HFFc6 (cell line): ENCODE data around the gene WHRN. TPM values are rescaled to one million over a fixed set of nuclear protein-coding genes. Genes with fewer than 3 reads are reported as not detected.

Source experiments
- DNase-seq: peaks from one replicate; pipeline ENCODE4 v3.0.0-alpha.2; 2018
- H3K27ac Mint-ChIP-seq: 2 replicates; pipeline ENCODE4 v1.8.0; 2020; ENCODE audit warnings: mild to moderate bottlenecking, mixed read lengths
- H3K27me3 Mint-ChIP-seq: 2 replicates; pipeline ENCODE4 v1.8.0; 2021; ENCODE audit warnings: mild to moderate bottlenecking, moderate library complexity, mixed read lengths; ENCODE audit not compliant: insufficient read depth
- H3K36me3 Mint-ChIP-seq: 2 replicates; pipeline ENCODE4 v1.8.0; 2021; ENCODE audit warnings: low read depth, mixed read lengths
- H3K4me1 Mint-ChIP-seq: 2 replicates; pipeline ENCODE4 v1.8.0; 2020; ENCODE audit warnings: low read depth, mixed read lengths
- H3K4me3 Mint-ChIP-seq: 2 replicates; pipeline ENCODE4 v1.8.0; 2020; ENCODE audit warnings: mild to moderate bottlenecking, moderate library complexity, mixed read lengths
- H3K9me3 Mint-ChIP-seq: 2 replicates; pipeline ENCODE4 v1.8.0; 2020; ENCODE audit warnings: mild to moderate bottlenecking, mixed read lengths
- total RNA-seq, 6 experiments: library from RNA; stranded (reverse); fragmentation: NEBNext Ultra II Directional; extraction: Animal tissue kit (Norgen Biotek cat#: 25700); gene quantifications; 2 replicates in 1 of 6; 3 replicates in 5 of 6; pipeline ENCODE4 v1.2.3, GENCODE V29; 2021
- TF ChIP-seq, protein P1 (sequence below): fragments of 200-600 bp; sonication (generic); IDR thresholded peaks from 2 replicates; pipeline ENCODE4 v1.5.0; 2021; ENCODE audit warnings: antibody characterized with exemption, mild to moderate bottlenecking

Gene WHRN
- total RNA-seq, 6 experiments from 2014 or later = 3.0 to 4.8 (median 3.6) TPM

DNA sequence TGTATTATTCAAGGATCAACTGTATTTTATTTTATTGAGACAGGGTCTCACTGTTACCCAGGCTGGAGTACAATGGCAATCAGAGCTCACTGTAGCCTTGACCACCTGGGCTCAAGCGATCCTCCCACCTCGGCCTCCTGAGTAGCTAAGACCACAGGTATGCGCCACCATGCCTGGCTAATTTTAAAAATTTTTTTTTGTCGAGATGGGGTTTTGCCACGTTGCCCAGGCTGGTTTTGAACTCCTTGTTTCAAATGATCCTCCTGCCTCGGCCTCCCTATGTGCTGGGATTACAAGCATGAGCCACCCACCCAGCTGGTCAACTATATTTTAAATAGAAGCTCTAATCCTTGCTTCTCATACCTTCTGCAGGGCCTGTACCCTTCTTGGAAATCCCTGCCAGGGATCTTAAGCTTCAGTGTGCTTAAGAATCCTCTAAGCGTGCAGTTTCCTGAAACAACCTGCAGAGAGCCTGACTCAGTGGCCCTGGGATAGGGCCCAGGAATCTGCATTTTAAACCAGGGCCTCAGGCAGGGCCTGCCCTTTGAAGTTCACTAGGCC, 120.4 kb downstream of the WHRN start:
- H3K4me3 Mint-ChIP-seq = no peak overlapping the region; the same call in 1 of the 2 replicates
- H3K9me3 Mint-ChIP-seq = no peaks in the 10 kb centered on the region
- no peak for DNase-seq
- TF ChIP-seq, protein P1, sequence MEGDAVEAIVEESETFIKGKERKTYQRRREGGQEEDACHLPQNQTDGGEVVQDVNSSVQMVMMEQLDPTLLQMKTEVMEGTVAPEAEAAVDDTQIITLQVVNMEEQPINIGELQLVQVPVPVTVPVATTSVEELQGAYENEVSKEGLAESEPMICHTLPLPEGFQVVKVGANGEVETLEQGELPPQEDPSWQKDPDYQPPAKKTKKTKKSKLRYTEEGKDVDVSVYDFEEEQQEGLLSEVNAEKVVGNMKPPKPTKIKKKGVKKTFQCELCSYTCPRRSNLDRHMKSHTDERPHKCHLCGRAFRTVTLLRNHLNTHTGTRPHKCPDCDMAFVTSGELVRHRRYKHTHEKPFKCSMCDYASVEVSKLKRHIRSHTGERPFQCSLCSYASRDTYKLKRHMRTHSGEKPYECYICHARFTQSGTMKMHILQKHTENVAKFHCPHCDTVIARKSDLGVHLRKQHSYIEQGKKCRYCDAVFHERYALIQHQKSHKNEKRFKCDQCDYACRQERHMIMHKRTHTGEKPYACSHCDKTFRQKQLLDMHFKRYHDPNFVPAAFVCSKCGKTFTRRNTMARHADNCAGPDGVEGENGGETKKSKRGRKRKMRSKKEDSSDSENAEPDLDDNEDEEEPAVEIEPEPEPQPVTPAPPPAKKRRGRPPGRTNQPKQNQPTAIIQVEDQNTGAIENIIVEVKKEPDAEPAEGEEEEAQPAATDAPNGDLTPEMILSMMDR = 0 out of 2 replicates have a peak, but pooled peaks have one; percentile 11
- H3K27ac Mint-ChIP-seq = peak overlapping the region; percentile 96
- H3K36me3 Mint-ChIP-seq = peaks cover 4% of the 10 kb centered on the region
- H3K4me1 Mint-ChIP-seq = peaks cover 68% of the 10 kb centered on the region
- peaks cover 4% of the 10 kb centered on the region for H3K27me3 Mint-ChIP-seq

DNA sequence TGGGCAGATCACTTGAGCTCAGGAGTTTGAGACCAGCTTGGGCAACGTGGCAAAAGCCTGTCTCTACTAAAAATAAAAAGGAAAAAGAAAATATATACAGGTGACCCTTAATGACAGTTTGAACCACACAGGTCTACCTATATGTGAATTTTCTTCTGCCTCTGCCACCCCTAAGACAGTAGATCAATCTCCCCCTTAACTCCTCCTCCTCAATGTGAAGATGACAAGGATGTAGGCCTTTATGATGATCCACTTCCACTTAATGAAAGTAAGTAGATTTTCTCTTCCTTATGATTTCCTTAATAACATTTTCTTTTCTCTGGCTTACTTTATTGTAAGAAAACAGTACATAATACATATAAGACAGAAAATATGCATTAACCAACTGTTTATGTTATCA, 120.9 kb downstream of the WHRN start:
- H3K9me3 Mint-ChIP-seq = no peaks in the 10 kb centered on the region
- peaks cover 68% of the 10 kb centered on the region for H3K4me1 Mint-ChIP-seq
- peaks cover 4% of the 10 kb centered on the region for H3K27me3 Mint-ChIP-seq
- peak overlapping the region; percentile 96 for H3K27ac Mint-ChIP-seq
- TF ChIP-seq, protein P1 = no peak
- H3K4me3 Mint-ChIP-seq = no peak overlapping the region
- peaks cover 6% of the 10 kb centered on the region for H3K36me3 Mint-ChIP-seq
- no peak for DNase-seq

DNA sequence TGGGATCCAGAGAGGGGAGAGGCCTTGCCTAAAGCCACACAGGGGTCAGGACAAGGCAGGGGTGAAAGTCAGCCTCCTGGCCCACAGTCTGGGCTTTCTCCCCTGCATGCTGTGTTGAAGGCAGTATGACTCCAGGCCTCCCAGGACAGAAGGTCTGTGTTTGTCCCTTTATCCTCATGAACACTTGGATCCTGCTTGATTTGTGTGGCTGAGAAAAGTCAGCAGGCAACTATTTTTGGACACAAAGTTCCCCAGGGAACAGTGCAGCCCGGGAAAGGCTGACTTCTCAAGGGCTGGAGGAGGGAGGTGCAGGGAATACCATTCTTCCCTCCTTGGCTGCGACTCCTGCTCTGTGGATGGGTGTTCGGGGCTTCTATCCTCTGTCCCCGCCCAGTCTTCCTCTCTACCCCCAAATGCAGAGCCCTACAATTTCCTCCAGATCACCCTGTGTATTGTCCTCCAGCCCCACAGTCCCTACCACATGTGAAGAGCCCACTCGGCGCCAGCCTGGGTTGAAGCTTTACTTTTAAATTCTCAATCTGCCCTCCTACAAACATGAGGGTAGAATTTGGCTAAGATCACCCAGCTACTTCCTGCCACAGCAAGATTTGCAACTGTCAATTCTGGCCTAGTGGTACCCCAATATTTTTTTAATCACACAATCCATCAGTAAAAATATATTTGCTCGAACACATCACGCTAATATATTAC, 121.6 kb downstream of the WHRN start:
- H3K4me3 Mint-ChIP-seq = no peak overlapping the region
- no peaks in the 10 kb centered on the region for H3K9me3 Mint-ChIP-seq
- peaks cover 6% of the 10 kb centered on the region for H3K36me3 Mint-ChIP-seq
- peak overlapping the region; percentile 96 for H3K27ac Mint-ChIP-seq
- H3K27me3 Mint-ChIP-seq = peaks cover 4% of the 10 kb centered on the region
- H3K4me1 Mint-ChIP-seq = peaks cover 63% of the 10 kb centered on the region
- DNase-seq = peak; percentile 16
- TF ChIP-seq, protein P1 = no peak

DNA sequence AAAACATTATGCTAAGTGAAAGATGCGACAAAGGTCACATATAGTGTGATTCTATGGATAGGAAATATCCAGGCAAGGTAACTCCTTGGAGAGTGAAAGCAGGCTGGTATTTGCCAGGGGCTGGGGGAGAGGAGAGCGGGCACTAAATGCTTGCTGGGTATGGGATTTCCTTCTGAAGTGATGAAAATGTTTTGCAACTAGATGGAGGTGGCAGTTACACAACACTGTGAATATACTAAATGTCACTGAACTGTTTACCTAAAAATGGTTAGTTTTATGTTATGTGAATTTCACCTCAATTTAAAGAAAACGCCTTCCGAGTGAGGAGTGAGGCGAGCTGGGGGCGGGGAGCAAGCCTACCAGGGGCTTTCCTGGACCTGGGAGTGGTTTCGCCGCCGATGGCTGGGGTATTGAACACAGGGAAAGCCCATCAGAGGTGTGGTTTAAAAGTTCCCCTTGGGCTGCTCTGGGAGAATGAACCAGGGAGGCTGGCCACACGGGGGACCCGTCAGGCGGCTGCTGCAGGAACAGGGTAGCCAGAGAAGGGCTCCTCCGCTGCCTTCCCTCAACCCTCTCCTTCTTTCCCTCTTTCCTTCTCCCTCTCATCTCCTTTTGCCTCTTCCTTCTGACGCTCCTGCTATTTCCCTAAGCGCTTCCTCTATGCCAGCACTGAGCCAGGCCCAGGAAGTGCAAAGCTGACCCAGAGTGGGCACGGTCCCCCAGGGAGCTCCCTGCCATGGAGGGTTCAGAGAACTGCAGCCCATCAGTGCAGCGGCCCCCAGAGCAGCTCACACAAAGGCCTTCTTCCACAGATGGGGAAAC, 122.4 kb downstream of the WHRN start:
- DNase-seq = no peak
- H3K27me3 Mint-ChIP-seq = peaks cover 3% of the 10 kb centered on the region
- peaks cover 14% of the 10 kb centered on the region for H3K36me3 Mint-ChIP-seq
- H3K4me3 Mint-ChIP-seq = no peak overlapping the region
- peak overlapping the region; percentile 96 for H3K27ac Mint-ChIP-seq
- TF ChIP-seq, protein P1 = peak; percentile 41; the same call in 1 of the 2 replicates
- peaks cover 56% of the 10 kb centered on the region for H3K4me1 Mint-ChIP-seq
- no peaks in the 10 kb centered on the region for H3K9me3 Mint-ChIP-seq

DNA sequence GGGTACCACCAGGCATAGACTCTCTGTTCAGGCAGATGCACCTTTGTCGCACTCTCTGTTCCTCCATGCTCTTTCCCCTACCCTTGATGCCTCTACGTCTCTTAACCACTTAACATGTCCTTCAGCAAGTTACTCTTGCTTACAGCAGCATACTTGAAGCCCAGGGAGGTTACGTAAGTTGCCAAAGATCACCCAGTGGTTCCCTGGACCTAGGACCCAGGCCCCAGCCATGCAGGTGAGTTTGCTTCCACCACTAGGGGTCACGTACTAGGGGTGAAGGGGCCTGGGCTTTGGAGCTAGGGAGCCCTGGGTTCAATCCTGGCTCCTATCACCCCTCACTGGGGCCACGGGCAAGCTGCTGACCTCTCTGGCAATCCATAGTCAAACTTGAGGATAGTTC, 126.4 kb downstream of the WHRN start:
- no peak for DNase-seq
- TF ChIP-seq, protein P1 = no peak
- H3K36me3 Mint-ChIP-seq = peaks cover 18% of the 10 kb centered on the region
- H3K27me3 Mint-ChIP-seq = peaks cover 2% of the 10 kb centered on the region; the same call in 1 of the 2 replicates
- H3K4me3 Mint-ChIP-seq = no peak overlapping the region
- H3K4me1 Mint-ChIP-seq = peaks cover 16% of the 10 kb centered on the region
- H3K27ac Mint-ChIP-seq = no peak overlapping the region
- no peaks in the 10 kb centered on the region for H3K9me3 Mint-ChIP-seq
